Loucy (cell line): Measurements from ENCODE around the gene KRTAP3-1.

Source experiments
- H2AFZ ChIP-seq: fragments of 200-600 bp; sonication (generic); 2 replicates; pipeline ENCODE4 v1.6.0; 2016; ENCODE audit warnings: antibody characterized with exemption, mild to moderate bottlenecking, low read length, moderate library complexity
- H3F3A ChIP-seq: fragments of 200-600 bp; 2 replicates; pipeline ENCODE4 v1.6.0; 2016; ENCODE audit warnings: antibody characterized with exemption, low read depth, mild to moderate bottlenecking
- H3K27me3 ChIP-seq: fragments of 200-600 bp; sonication (generic); 2 replicates; pipeline ENCODE4 v1.6.1; 2014; ENCODE audit warnings: low read length, mild to moderate bottlenecking; ENCODE audit not compliant: insufficient read depth, poor library complexity, severe bottlenecking
- H3K36me3 ChIP-seq: fragments of 200-600 bp; sonication (generic); 2 replicates; pipeline ENCODE4 v1.6.1; 2016; ENCODE audit warnings: low read length; ENCODE audit not compliant: insufficient read depth
- H3K4me1 ChIP-seq: fragments of 200-600 bp; sonication (generic); 2 replicates; pipeline ENCODE4 v1.5.1; 2014; ENCODE audit warnings: low read length, mild to moderate bottlenecking; ENCODE audit not compliant: insufficient read depth, poor library complexity, severe bottlenecking
- H3K4me2 ChIP-seq: fragments of 200-600 bp; sonication (generic); 2 replicates; pipeline ENCODE4 v1.6.0; 2014; ENCODE audit warnings: antibody characterized with exemption, low read length, low read depth, mild to moderate bottlenecking; ENCODE audit not compliant: poor library complexity, severe bottlenecking
- H3K4me3 ChIP-seq: fragments of 200-600 bp; sonication (generic); 2 replicates; pipeline ENCODE4 v1.5.1; 2014; ENCODE audit warnings: low read length, mild to moderate bottlenecking, mixed read lengths; ENCODE audit not compliant: poor library complexity, severe bottlenecking
- H3K79me2 ChIP-seq: fragments of 200-600 bp; sonication (generic); 2 replicates; pipeline ENCODE4 v1.6.1; 2014; ENCODE audit warnings: low read length; ENCODE audit not compliant: insufficient read depth
- H3K9ac ChIP-seq: fragments of 200-600 bp; sonication (generic); 2 replicates; pipeline ENCODE4 v1.6.0; 2014; ENCODE audit warnings: mild to moderate bottlenecking, low read depth, low read length, moderate library complexity; ENCODE audit not compliant: poor library complexity, severe bottlenecking
- H3K9me2 ChIP-seq: fragments of 200-600 bp; sonication (generic); replicated peaks from 2 replicates; pipeline ENCODE4 v1.6.1; 2016; ENCODE audit warnings: low read depth, low read length, mixed read lengths
- H3K9me3 ChIP-seq: fragments of 200-600 bp; sonication (generic); 2 replicates; pipeline ENCODE4 v1.6.1; 2014; ENCODE audit warnings: mild to moderate bottlenecking, antibody characterized with exemption, low read length, low read depth; ENCODE audit not compliant: insufficient read depth
- H4K20me1 ChIP-seq: fragments of 200-600 bp; sonication (generic); 2 replicates; pipeline ENCODE4 v1.6.0; 2014; ENCODE audit warnings: antibody characterized with exemption, low read length, mild to moderate bottlenecking; ENCODE audit not compliant: insufficient read depth, poor library complexity, severe bottlenecking
- CTCF ChIP-seq: fragments of 200-600 bp; sonication (generic); conservative IDR thresholded peaks from 2 replicates; pipeline ENCODE4 v1.5.1; 2014; ENCODE audit warnings: mild to moderate bottlenecking, antibody characterized with exemption, low read length
- EZH2phosphoT487 ChIP-seq: fragments of 200-600 bp; IDR thresholded peaks from 2 replicates; pipeline ENCODE4 v1.6.1; 2018; ENCODE audit warnings: antibody characterized with exemption, mild to moderate bottlenecking, moderate library complexity, borderline replicate concordance

KRTAP3-1 gene

GRCh38 chr17:40966848-40967247, 42.1 kb downstream of the KRTAP3-1 start, which contains the start of gene KRT39:
Gene KRT39, minus strand, starts transcription at chr17:40966948. Its CDS starts 92 bp downstream, at chr17:40966856.
- no peaks in the 10 kb centered on the region for H3K36me3 ChIP-seq
- no peaks in the 10 kb centered on the region for H3K9me3 ChIP-seq
- no peaks in the 10 kb centered on the region for H4K20me1 ChIP-seq
- H3K27me3 ChIP-seq = no peaks in the 10 kb centered on the region
- no peak within 1 kb of the TSS for H3K4me3 ChIP-seq
- H3F3A ChIP-seq = no peaks in the 10 kb centered on the region
- H3K9ac ChIP-seq = no peak within 1 kb of the TSS
- TF ChIP-seq EZH2phosphoT487 (no peak), CTCF (no peak)
- no peaks in the 10 kb centered on the region for H3K79me2 ChIP-seq
- H2AFZ ChIP-seq = no peak within 1 kb of the TSS
- H3K4me2 ChIP-seq = no peak within 1 kb of the TSS
- no peaks in the 10 kb centered on the region for H3K4me1 ChIP-seq
- no peaks in the 10 kb centered on the region for H3K9me2 ChIP-seq

GRCh38 chr17:40963838-40964237, 45.1 kb downstream of the KRTAP3-1 start:
- Histone ChIP-seq H3K9me2 (no peaks in the 10 kb centered on the region), H3K4me2 (peak overlapping the region; percentile 32), H3K9ac (no peak overlapping the region), H2AFZ (peak overlapping the region; percentile 62), H3F3A (no peaks in the 10 kb centered on the region), H3K9me3 (no peaks in the 10 kb centered on the region), H4K20me1 (no peaks in the 10 kb centered on the region), H3K27me3 (no peaks in the 10 kb centered on the region), H3K4me1 (no peaks in the 10 kb centered on the region), H3K36me3 (no peaks in the 10 kb centered on the region), H3K4me3 (peak overlapping the region; percentile 28), H3K79me2 (no peaks in the 10 kb centered on the region)
- TF ChIP-seq CTCF (peak; percentile 86), EZH2phosphoT487 (no peak)

- Histone ChIP-seq H3K9ac (no peak overlapping the region), H3K4me3 (no peak overlapping the region), H3K4me1 (no peaks in the 10 kb centered on the region), H3K36me3 (no peaks in the 10 kb centered on the region), H3K9me2 (no peaks in the 10 kb centered on the region), H3F3A (no peaks in the 10 kb centered on the region), H3K4me2 (no peak overlapping the region), H3K79me2 (no peaks in the 10 kb centered on the region), H3K9me3 (no peaks in the 10 kb centered on the region), H3K27me3 (no peaks in the 10 kb centered on the region), H2AFZ (no peak overlapping the region), H4K20me1 (no peaks in the 10 kb centered on the region)
- TF ChIP-seq EZH2phosphoT487 = no peak
- TF ChIP-seq CTCF = no peak
Observed at GRCh38 chr17:40962059-40962561, 46.8 kb downstream of the KRTAP3-1 start.
